KBM-7 (cell line): ENCODE data around the gene ARPC4.
A peak's percentile ranks its signal among the peaks of the same experiment; 100 is the strongest.
"Not testable (repeated sequence)": the region's sequence is repeated elsewhere in the genome, so short reads cannot be mapped to it uniquely, and the experiment has no call there.

Experiments used
- DNase-seq: peaks from one replicate; pipeline ENCODE4 v3.0.0-alpha.2; 2015
- in situ Hi-C: fragments of 300-500 bp; cut with MboI; formaldehyde crosslinking; loops from 2 replicates; pipeline ENCODE4 v1.14.3; 2020; ENCODE audit warnings: low sequenced_read_pairs, low pct_unique_long_range_greater_than_20kb, mixed read lengths

ARPC4 gene

DNA sequence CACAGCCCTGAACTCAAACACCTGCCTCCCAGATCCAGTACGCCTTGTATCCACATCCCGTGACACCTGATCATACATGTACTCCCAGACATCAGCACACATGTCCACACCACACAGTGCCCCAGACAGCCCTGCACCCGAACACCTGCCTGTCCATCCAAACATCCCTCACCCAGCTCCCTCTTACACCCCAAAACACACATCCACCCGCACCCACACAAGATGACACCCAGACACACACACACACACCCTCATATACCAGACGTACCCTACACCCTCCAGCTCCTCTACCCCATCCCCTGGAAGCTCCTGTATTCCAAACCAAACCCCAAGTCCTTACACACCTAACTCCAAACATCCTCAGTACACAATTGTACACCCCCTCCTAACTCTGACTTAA lies 23.9 kb upstream of the ARPC4 start:
- DNase-seq = no peak
- in situ Hi-C loops = no loop called here

DNA sequence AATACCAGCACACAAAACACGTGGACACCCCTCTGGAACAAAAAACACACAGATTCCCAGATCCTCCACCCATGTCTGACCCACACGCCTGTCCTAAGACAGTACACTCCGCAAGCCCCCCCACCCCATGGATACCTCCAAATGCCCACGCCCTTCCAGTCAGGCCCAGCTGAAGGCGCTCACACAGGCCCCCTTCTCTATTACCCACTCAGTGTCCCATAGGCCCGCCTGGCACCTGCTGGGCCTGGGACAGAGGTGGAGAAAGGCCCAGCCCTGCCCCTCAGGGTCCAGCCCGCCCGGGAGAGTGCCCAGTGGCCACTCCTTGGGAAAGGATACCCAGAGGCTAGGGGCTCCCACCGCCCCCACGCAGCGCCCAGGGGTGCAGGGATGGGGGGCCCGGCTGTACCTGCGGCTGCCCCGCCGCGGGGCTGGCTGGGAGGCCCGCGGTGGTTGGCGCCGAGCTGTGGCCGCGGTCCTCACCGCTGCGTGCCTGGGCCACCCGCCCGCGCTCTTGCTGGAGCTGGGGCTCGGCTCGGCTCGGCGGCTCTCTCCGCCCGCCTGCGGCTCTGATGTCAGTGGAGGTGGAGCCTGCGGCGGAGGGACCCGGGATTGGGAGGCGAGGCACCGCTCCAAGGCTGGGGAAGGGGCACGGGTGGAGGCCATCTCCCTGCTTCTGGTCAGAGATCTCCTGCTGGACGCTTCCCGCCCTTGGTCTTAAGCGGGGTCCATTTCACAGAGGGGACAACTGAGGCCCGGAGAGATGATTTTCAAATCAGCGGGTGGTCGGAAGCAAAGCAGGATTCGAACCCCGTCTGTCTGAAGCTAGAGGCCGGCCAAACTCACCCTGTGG lies 23.2 kb upstream of the ARPC4 start, which contains the start of gene CAMK1:
TSS of gene CAMK1 (minus strand) at position 522 of the 850 bp plus-strand sequence. CDS start 2,198 bp downstream, outside the sequence.
- in situ Hi-C loops = no loop called here
- no peak for DNase-seq

DNA sequence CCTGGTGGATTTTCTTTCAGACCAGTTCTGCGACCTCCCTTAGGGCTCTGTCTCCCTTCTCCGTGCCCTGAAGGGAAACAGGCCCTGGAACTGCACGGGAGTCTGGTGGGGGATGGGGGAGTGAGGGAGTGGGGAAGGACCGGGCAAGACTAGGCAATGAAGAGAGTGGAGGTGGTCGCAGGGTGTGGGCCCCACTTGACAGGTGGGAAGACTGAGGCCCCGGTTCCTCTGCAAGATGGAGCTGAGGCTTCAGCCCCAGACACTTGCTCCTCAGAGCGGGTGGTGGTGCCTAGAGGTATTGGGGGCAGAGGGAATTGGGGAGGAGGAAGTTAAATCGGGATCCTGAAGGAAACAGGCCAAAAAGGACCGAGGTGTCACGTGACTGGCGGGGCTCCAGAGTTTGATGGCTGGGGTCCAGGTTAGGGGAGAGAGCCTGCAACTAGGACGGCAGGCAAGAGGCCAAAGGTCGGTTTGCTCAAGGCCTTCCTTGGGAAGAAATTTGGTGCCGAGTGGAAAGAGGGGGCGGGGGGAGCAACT lies 22.5 kb upstream of the ARPC4 start:
- no peak for DNase-seq
- in situ Hi-C loops = no loop called here

DNA sequence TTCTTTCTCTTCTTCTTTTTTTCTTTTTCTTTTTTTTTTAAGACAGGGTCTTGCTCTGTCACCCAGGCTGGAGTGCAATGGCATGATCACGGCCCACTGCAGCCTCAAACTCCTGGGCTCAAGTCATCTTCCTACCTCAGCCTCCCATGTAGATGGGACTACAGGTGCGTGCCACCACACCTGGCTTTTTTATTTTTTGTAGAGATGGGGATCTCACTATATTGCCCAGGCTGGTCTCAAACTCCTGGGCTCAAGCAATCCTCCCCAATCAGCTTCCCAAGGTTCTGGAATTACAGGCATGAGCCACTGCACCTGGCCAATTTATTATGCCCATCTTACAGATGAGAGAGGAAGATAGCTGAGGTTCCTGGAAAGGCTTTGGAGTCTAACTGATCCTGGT lies 21.9 kb upstream of the ARPC4 start:
- DNase-seq, in situ Hi-C loops: not testable (repeated sequence)

DNA sequence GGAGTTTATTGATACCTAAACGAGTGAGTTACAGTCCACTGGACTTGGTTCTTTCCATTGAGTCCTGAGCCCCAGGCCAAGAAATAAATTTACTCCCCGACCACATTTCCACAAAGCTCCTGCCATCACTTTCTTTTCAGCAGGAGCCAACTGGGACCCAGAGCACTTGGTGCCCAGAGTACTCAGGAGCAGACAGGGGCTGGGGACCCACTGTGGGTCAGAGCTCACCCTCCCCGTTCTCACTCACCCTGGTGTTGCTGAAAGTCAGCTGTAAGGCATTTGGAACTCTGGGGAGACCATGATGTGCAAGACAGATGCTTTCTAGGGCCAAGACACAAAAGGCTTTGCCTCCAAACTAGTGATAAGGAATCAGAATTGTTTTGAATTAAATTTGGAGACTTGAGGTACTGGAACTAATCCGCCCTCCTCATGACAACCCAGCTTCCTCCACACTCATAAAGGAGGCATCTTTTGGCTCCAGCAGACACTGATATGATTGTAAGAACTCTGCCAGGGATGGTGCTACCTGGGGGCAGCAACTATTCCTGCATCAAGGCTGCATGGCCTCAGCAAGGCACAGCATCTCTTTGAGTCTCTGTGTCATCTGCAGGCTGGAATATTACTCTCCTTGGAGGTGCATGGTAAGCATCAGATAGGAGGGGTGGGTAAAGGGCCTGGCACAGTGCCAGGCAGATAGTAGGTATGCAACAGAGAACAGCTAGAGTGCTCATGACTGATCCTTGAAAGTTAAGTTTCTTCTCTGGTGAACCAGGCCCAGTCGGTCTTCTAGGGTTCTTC lies 15.8 kb upstream of the ARPC4 start:
- in situ Hi-C loops = no loop called here
- DNase-seq = no peak

DNA sequence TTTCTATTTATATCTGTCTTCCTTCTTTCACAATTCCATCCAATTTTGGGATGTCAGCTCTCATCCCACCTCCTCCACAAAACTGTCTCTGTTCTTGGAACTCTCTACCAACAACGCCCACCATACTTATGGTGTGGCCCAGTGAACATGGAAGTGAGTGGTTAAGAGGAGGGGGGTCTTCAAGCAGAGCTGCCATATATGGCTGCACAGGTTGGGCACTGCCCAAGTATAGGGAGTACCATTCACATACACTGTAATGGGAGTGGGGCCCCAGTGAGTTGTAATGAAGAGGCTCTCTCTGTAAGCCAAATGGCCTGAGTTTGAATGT lies 15.2 kb upstream of the ARPC4 start:
- in situ Hi-C loops = no loop called here
- no peak for DNase-seq

DNA sequence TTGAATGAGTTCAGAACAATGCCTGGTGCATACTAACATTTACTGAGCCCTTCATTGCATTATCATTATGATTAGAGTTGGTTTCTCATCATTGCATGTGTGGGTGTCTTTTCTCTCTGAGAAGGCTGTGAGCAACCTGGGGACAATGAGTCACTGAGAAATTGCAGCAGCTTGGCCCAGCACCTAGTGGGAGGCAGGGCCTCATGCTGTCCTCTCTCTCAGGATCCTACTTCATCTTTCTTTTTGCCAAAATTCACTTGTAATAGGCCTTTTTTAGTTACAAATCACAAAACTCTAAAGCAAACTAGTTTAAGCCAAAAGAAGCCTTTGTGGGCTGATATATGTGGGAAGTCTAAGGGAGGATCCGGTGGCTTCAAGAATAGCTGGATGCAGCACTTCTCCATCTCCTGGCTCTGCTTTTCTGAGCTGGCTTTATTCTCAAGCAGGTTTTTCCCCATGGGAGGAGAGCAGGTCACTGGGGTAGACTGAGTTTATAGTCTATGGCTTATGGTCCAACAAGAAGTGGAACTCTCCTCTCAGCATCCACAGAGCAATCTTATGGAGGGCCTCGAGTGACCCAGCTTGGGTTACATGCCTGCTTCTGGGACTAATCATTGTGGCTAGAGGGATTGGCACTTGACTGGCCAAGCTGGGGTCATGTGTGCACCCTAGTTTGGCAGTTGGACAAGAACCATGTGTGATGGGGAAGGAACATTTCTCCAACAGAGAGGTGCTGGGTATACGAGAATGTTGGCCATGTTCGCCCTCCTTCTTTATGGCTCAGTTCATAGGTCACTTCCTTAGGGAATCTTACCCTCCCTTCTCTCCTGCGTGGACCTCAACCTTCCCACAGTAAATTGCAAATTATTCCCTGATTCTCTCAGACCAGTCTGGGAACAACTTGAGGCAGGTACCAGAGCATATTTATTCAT lies 14.5 kb upstream of the ARPC4 start:
- no peak for DNase-seq
- in situ Hi-C loops = no loop called here

DNA sequence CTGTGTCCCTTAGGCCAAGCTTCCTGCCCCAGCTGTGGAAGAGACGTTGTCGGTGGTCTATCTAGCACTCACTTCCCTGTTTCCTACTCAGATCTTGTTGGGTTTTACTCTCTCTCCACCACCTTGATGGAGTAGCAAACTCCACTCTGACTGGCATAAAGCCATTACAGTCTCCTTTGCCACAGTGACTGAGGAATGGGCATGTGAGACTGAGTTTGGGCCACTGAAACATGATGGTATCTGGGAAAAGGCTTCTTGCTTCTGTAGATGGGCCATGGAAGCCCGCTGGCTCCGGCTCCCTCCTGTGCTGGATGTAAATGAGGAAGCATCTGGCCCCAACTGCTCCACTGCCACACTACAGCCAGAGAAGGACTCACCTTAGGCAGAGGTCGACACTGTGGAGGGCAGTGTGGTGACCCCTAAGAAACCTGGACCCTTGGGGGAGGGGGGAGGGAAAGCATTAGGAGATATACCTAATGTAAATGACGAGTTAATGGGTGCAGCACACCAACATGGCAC lies 13.7 kb upstream of the ARPC4 start:
- peak; percentile 84 for DNase-seq
- in situ Hi-C loops = no loop called here

DNA sequence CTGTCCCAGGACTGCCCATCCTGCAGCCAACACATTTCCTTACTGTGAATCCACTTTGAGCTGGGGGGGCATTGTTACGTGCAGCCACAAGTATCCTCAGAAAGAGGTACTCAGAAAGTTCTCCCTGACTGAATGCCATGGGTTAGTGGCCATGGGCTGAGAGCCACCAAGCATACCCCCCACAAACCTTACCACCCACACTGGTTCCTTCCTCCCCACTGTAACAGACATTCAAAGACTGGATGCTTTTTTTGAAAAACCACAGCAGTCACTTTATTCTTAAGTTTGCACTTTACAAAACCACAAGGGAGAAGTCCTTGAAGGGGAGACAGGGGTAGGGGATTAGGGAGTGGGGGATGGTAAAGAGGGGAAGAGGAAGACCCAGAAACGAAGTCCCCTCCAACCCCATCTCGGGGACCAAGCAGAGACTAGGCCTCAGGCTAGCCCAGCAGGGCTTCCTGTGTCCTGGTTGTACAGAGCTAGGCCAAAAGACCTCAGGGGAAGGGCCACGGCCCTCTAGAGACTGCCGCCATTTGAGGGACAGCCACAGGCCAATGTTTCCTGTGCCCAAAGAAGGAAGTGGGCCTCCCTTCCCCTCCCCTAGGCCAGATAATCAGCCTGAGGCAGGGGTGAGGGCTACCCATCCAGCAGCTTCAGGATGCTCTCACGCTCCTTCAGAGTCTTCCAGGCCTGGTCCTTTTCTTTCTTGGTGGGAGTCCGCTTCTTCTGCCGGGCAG lies 13.0 kb upstream of the ARPC4 start:
- in situ Hi-C loops = no loop called here
- DNase-seq = peak; percentile 99

DNA sequence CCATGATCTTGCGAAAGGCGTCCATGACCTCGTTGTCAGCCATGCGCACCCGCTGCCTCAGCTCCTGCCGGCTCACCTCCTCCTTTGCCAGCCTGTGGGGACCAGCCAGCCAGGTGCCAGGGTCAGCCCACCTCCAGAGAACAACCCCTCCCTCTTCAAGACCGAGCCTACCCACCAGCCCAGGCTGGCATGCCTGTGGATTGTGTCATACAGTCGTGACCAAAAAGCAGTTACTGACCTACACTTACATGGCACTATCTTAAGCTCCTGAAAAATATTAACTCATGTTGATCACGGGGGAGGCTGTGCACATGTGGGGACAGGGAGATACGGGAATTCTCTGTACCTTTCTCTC lies 12.4 kb upstream of the ARPC4 start:
- DNase-seq = no peak

DNA sequence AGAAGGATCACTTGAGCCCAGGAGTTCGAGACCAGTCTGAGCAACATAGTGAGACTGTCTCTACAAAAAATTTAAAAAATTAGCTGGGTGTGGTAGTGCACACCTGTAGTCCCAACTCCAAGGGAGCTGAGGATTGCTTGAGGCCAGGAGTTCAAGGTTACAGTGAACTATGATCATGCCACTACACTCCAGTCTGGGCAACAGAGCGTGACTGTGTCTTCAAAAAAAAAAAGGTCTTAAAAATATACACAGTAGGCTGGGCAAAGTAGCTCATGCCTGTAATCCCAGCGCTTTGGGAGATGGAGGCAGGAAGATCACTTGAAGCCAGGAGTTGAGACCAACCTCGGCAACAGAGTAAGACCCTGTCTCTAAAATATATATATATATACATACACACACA lies 12.0 kb upstream of the ARPC4 start:
- in situ Hi-C loops = no loop called here
- peak; percentile 37 for DNase-seq

More for the DNA sequence above, 12.4 kb upstream of the ARPC4 start:
- in situ Hi-C loops = no loop called here

DNA sequence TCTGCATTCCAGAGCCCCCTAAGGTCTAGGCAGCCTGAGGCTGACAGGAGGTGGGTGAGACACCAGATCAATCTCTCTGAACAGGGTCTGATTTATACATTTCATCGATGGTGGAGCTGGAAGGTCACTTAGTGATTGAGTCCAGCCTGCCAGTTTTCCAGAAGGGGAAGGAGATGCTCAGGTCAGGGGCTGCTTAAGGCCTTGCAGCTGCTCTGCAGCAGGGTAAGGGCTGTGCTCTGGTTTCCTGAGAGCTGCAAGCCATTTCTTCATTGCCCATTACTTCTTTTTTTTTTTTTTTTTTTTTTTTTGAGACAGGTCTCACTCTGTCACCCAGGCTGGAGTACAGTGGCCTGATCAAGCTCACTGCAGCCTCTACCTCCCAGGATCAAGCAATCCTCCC lies 11.3 kb upstream of the ARPC4 start:
- in situ Hi-C loops = no loop called here
- no peak for DNase-seq

DNA sequence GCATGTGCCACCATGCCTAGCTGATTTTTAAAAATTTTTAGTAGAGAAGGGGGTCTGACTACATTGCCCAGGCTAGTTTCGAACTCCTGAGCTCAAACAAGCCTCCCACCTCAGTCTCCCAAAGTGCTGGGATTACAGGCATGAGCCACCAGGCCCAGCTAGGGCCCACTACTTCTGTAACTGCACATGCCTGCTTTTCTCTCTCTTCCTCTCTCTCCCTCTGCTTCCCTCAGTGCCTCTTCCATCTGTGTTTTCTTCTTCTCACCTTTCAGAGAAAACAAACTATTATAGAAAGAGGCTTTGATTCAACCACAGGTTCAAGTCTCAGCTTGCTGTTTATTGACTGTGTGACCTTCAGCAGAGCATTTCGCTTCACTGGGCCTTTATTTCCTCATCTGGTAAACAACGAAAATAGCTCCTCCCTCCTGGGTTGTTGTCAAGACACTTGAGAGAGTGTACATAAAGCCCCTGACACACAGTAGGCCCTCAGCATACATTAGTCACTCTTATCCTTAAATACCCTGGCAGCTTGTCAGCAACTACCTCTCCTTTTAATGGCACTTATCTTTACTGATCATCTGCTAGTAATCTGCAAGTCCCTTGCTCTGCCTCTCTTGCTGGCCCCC lies 10.8 kb upstream of the ARPC4 start:
- in situ Hi-C loops = no loop called here
- DNase-seq = peak; percentile 30

DNA sequence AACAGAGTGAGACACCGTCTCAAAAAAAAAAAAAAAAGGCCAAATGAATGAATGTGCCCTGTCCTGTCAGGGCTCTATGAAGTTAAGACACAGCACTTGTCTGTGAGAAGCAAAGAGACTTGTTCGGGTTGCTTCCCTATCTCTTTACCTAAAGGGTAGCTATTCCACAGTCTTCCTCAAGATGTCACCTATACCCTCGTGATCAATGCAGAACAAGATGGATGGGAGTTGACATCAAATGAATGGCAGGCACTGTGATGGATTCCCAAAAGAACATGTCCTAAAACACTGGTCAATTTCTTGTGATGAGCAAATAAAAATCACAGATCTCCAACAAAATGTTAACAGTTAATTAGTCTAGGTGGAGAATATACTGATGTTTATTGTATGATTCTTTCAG lies 10.1 kb upstream of the ARPC4 start:
- DNase-seq = peak; percentile 43
- in situ Hi-C loops = no loop called here

DNA sequence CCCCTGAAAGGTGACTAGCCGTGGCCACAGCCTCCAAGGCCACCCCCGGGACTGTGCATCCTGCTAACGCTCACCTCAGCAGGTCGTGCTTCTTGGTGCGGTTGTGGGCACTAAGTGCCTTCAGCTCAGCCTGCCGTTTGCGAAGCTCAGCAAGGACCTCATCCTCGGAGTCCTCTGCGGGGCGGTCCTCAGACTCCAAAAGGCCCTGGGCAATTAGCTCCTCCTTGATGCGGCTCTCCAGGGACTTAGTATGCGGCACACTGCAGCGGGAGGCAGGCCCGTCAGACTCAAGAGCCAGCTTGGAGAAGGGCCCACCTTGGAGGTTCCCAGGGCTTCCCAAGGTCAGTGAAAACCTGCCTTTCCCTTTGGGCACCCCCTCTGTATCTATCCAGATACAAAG lies 8.9 kb upstream of the ARPC4 start:
- in situ Hi-C loops = no loop called here
- DNase-seq = no peak

DNA sequence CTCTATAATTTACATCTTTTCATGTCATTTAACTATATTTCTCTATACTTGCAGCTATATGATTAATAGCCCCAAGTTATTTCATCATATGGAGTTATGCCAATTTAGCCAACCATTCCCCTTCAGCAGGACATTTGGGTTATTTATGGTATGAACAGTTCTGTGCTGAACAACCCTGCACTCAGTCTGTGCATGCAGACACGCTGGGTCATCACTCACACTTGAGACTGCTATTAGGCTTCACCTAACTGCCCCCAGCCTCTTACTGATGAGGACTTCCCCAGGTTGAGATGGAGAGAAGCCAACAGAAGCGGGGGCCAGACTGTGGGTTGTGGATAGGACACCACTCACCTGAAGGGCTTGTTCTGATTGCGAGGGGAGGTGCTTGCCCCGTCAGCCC lies 7.9 kb upstream of the ARPC4 start:
- in situ Hi-C loops = no loop called here
- DNase-seq = no peak

DNA sequence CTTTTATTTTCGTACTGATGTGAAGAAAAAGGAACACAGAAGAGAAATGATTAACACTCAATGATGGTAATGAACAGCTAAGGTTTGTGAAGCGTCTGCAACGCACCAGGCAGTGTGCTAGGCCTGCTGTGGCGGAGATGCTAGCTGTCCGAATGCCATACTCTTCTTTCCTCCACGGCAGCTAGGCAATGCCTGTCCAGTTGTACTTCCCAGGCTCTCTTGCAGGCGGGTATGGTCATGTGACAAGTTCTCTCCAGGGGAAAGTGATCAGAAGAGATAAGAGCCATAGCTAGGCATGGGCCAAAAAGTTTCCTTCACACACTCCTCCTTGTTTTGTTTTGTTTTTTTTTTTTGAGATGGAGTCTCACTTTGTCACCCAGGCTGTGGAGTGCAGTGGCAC lies 7.3 kb upstream of the ARPC4 start:
- no peak for DNase-seq
- in situ Hi-C loops = no loop called here

DNA sequence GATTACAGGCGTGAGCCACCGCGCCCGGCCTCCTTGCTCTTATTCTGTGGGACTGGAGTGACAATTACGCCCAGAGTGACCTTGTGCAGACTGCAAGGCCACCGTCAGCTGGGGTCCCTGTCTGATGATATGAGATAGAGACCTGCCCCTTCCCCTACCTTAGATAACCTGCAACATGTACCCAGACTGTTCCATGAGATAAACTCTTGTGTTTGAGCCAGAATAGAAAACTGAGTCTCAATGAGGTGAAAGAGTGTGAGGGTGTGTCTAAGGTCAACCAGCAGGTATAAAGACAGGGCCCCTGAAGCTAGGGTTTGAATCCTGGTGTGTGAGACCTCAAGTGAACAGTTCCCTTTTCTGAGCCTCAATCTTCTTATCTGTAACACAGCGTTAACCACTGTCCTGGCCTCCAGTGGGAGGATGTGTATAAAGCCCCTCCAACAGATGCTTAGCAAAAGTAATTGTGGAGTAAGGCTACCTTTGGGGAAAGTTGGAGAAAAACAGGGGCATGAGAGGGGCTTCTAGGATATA lies 6.6 kb upstream of the ARPC4 start:
- peak; percentile 59 for DNase-seq
- in situ Hi-C loops = no loop called here
